HepG2 (cell line): Measurements from ENCODE around the gene DICER1. TPM values are rescaled to one million over a fixed set of nuclear protein-coding genes. Genes with fewer than 3 reads are reported as not detected.

Experiments
- ATAC-seq: fragments of 200-7000 bp; cut with Tn5 transposase; 3 replicates; pipeline ENCODE4 v1.9.1; 2020; ENCODE audit warnings: mild to moderate bottlenecking, moderate library complexity
- BruUV-seq: library from RNA; stranded (reverse); fragments of 400-500 nt; replicated peaks from 2 replicates; lab custom pipeline; 2021; lab: Mats Ljungman, UMichigan
- CTCF ChIA-PET: fragments of 300-600 bp; formaldehyde crosslinking; extraction: SDS; loops from one replicate; lab custom pipeline; 2021; ENCODE audit warnings: low total read pairs, inconsistent platforms, low intra/inter-chr PET ratio; lab: Yijun Ruan, JAX
- POLR2A ChIA-PET: fragments of 350-600 bp; sonication (Branson Sonifier 250); formaldehyde crosslinking; loops from one replicate; lab custom pipeline; 2020; ENCODE audit warnings: antibody characterized with exemption, inconsistent platforms; lab: Yijun Ruan, JAX
- DNase-seq: peaks from one replicate; pipeline ENCODE4 v3.0.0-alpha.2; 2015; ENCODE audit warnings: low spot score
- FAIRE-seq: peaks from 3 replicates; lab custom pipeline; 2011; peaks lifted over from hg19 to GRCh38; lab: Jason Lieb, UNC
- H2AFZ ChIP-seq: one replicate; pipeline ENCODE4 v1.6.1; 2011; ENCODE audit warnings: low read length, inconsistent platforms
- H3K27ac ChIP-seq: fragments of 300-600 bp; 3 replicates; pipeline ENCODE4 v1.8.0; 2011; ENCODE audit warnings: mixed run types, mild to moderate bottlenecking, mixed read lengths, low read length, inconsistent platforms; ENCODE audit not compliant: insufficient read depth; ENCODE audit errors: extremely low read length
- H3K27me3 ChIP-seq, 2 experiments: fragments of 200-600 bp in 1 of 2; 2 replicates in 1 of 2; 3 replicates in 1 of 2; pipeline versions ENCODE4 v1.6.0 to v1.8.0; 2011; ENCODE audit warnings: low read length in 2 of 2, mild to moderate bottlenecking in 2 of 2, moderate library complexity in 2 of 2, inconsistent platforms in 1 of 2; ENCODE audit not compliant: insufficient read depth in 2 of 2, control insufficient read depth in 1 of 2
- H3K36me3 ChIP-seq, 2 experiments: fragments of 200-600 bp in 1 of 2; replicated peaks in 1 of 2; 2 replicates in 1 of 2; 3 replicates in 1 of 2; pipeline versions ENCODE4 v1.5.1 to v1.8.0; 2011; ENCODE audit warnings: low read length in 2 of 2, inconsistent platforms in 1 of 2; ENCODE audit not compliant: insufficient read depth in 2 of 2, control insufficient read depth in 1 of 2
- H3K4me1 ChIP-seq: 2 replicates; pipeline ENCODE4 v1.5.1; 2012; ENCODE audit warnings: low read length, inconsistent platforms; ENCODE audit not compliant: insufficient read depth
- H3K4me2 ChIP-seq: 2 replicates; pipeline ENCODE4 v1.6.0; 2011; ENCODE audit warnings: low read depth, low read length, inconsistent platforms
- H3K4me3 ChIP-seq, 3 experiments: fragments of 200-600 bp in 1 of 3; sonication (generic), shearing (Covaris generic) in 1 of 3; replicated peaks in 1 of 3; 2 replicates each; pipeline ENCODE4 v1.5.1; 2011 to 2016; ENCODE audit warnings: low read length in 3 of 3, inconsistent platforms in 2 of 3, low read depth in 2 of 3, mild to moderate bottlenecking in 2 of 3, control low read depth in 1 of 3, mixed read lengths in 1 of 3; ENCODE audit not compliant: insufficient read depth in 1 of 3
- H3K79me2 ChIP-seq: one replicate; pipeline ENCODE4 v1.6.1; 2011; ENCODE audit warnings: low read length, inconsistent platforms; ENCODE audit not compliant: insufficient read depth
- H3K9ac ChIP-seq: 2 replicates; pipeline ENCODE4 v1.6.0; 2011; ENCODE audit warnings: mild to moderate bottlenecking, low read depth, low read length, inconsistent platforms; ENCODE audit not compliant: insufficient read depth
- H3K9me3 ChIP-seq: 2 replicates; pipeline ENCODE4 v1.5.1; 2012; ENCODE audit warnings: mild to moderate bottlenecking, low read length
- H4K20me1 ChIP-seq: 2 replicates; pipeline ENCODE4 v1.6.0; 2011; ENCODE audit warnings: inconsistent platforms, mild to moderate bottlenecking, low read length, moderate library complexity; ENCODE audit not compliant: insufficient read depth
- BCLAF1 ChIP-seq: fragments of 450-650 bp; IDR thresholded peaks from 2 replicates; pipeline ENCODE4 v1.6.1; 2017; ENCODE audit warnings: mild to moderate bottlenecking
- EEA1 ChIP-seq: sonication (generic); formaldehyde crosslinking; IDR thresholded peaks from 2 replicates; pipeline ENCODE4 v1.5.1; 2020; ENCODE audit warnings: mild to moderate bottlenecking, missing genetic modification reagents, borderline replicate concordance
- ELF3 ChIP-seq: IDR thresholded peaks from 2 replicates; pipeline ENCODE4 v1.6.1; 2016; ENCODE audit warnings: missing genetic modification reagents, missing compliant biosample characterization
- FOSL2 ChIP-seq: sonication (generic); formaldehyde crosslinking; IDR thresholded peaks from 2 replicates; pipeline ENCODE4 v1.4.0; 2020; ENCODE audit warnings: missing genetic modification reagents
- KLF16 ChIP-seq, 2 experiments: sonication (generic) in 1 of 2; formaldehyde crosslinking in 1 of 2; IDR thresholded peaks; 2 replicates each; pipeline versions ENCODE4 v1.6.1 to v1.8.0; 2016 to 2023; ENCODE audit warnings: missing genetic modification reagents in 2 of 2, missing compliant biosample characterization in 1 of 2
- SALL2 ChIP-seq: sonication (generic); formaldehyde crosslinking; IDR thresholded peaks from 2 replicates; pipeline ENCODE4 v1.8.1; 2023; ENCODE audit warnings: mild to moderate bottlenecking, missing genetic modification reagents, inconsistent platforms
- SPEN ChIP-seq: sonication (generic); formaldehyde crosslinking; IDR thresholded peaks from 2 replicates; pipeline ENCODE4 v1.5.1; 2020; ENCODE audit warnings: low read depth, mild to moderate bottlenecking, missing genetic modification reagents
- TEAD3 ChIP-seq: optimal IDR thresholded peaks from 2 replicates; pipeline ENCODE3; 2016; ENCODE audit warnings: borderline replicate concordance
- ZHX2 ChIP-seq, 2 experiments: sonication (generic) in 1 of 2; formaldehyde crosslinking in 1 of 2; IDR thresholded peaks; 2 replicates each; pipeline versions ENCODE4 v1.6.1 to v1.9.0; 2014 to 2022; ENCODE audit warnings: antibody characterized with exemption in 1 of 2, borderline replicate concordance in 1 of 2, inconsistent platforms in 1 of 2, low read depth in 1 of 2, missing genetic modification reagents in 1 of 2
- ZNF234 ChIP-seq: sonication (generic); formaldehyde crosslinking; conservative IDR thresholded peaks from 2 replicates; pipeline ENCODE4 v1.5.1; 2020; ENCODE audit warnings: mild to moderate bottlenecking, missing genetic modification reagents
- ZNF251 ChIP-seq: sonication (generic); formaldehyde crosslinking; IDR thresholded peaks from 2 replicates; pipeline ENCODE4 v1.9.0; 2021; ENCODE audit warnings: mild to moderate bottlenecking, missing genetic modification reagents
- ZNF512B ChIP-seq: sonication (generic); formaldehyde crosslinking; IDR thresholded peaks from 2 replicates; pipeline ENCODE4 v1.5.1; 2020; ENCODE audit warnings: missing genetic modification reagents, mild to moderate bottlenecking, borderline replicate concordance
- WGBS: methylation state at CpG from one replicate; pipeline ENCODE4 v1.1.6; 2017; ENCODE audit warnings: low lambda C conversion rate; 5-methylcytosine and 5-hydroxymethylcytosine counted together
- in situ Hi-C: cut with HindIII; loops from 2 replicates; pipeline ENCODE4 v1.10.0; 2017; ENCODE audit warnings: low pct_unique_long_range_greater_than_20kb; ENCODE audit not compliant: extremely low pct_ligation_motif_present
- intact Hi-C: fragments of 100-400 bp; cut with micrococcal nuclease; formaldehyde crosslinking; loops from one replicate; pipeline ENCODE4 v1.10.0; 2022; ENCODE audit not compliant: unreplicated experiment
- polyA plus RNA-seq, 8 experiments: library from polyadenylated mRNA; depleted of rRNA in 3 of 8; stranded (reverse) in 7 of 8; unstranded in 1 of 8; fragments of >200 nt; fragmentation: Illumina TruSeq in 4 of 8; extraction: Trizol in 4 of 8; gene quantifications; 2 replicates each; pipeline versions ENCODE4 v1.2.1 to v1.2.3, GENCODE V29; 2011 to 2016; ENCODE audit warnings: low read depth in 4 of 8, missing spikeins in 1 of 8, mixed read lengths in 1 of 8; ENCODE audit not compliant: insufficient read depth in 1 of 8
- total RNA-seq, 5 experiments: library from RNA; depleted of rRNA; stranded (reverse); fragments of >200 nt; fragmentation: Illumina TruSeq; extraction: Trizol; gene quantifications; 2 replicates each; pipeline ENCODE4 v1.2.3, GENCODE V29; 2016; ENCODE audit warnings: low read depth in 1 of 5

The DICER1 gene
- total and polyA plus RNA-seq, 2 of the 13 experiments (the other 11 are each of a cell fraction or from before 2014, with no cell fraction given) = 31.8 to 61.9 TPM

- TF ChIP-seq ZHX2 (IDR thresholded peaks at IDR 0.05; ENCODE audit: low read depth) (no peak), ZHX2 (CRISPR knock-in tag; IDR thresholded peaks at IDR 0.05; ENCODE audit: borderline replicate concordance) (no peak), KLF16 (CRISPR knock-in tag; IDR thresholded peaks at IDR 0.05) (no peak), ELF3 (CRISPR knock-in tag) (no peak), FOSL2 (no peak)
Observed at GRCh38 chr14:95087619-95088018, 69.7 kb downstream of the DICER1 start (continued).

GRCh38 chr14:95085321-95085720 is 72.0 kb downstream of the DICER1 start:
- Histone ChIP-seq H3K36me3 (peaks cover 0 to 30% of the 10 kb centered on the region in 2 experiments; a peak in 2 of 5 replicates), H4K20me1 (no peaks in the 10 kb centered on the region), H3K9ac (no peak overlapping the region), H3K27ac (no peak overlapping the region), H3K27me3 (no peaks in the 10 kb centered on the region), H3K79me2 (no peaks in the 10 kb centered on the region), H3K4me1 (peaks cover 26% of the 10 kb centered on the region), H3K9me3 (no peaks in the 10 kb centered on the region), H3K4me2 (no peak overlapping the region), H3K4me3 (no peak overlapping the region), H2AFZ (no peak overlapping the region)
- DNase-seq (no peak), FAIRE-seq (no peak), ATAC-seq (no peak)
- POLR2A ChIA-PET = no interaction called here
- in situ Hi-C loops = no loop called here
- CTCF ChIA-PET = no interaction called here
- BruUV-seq = no TSS peak
- 96% methylated on average over 5 of the region's 5 CpGs for WGBS
- intact Hi-C loops = no loop called here
- no peak for TF ChIP-seq BCLAF1
- TF ChIP-seq EEA1 (CRISPR knock-in tag) = no peak
- no peak for TF ChIP-seq ZNF251 (CRISPR knock-in tag)
- no peak for TF ChIP-seq TEAD3
- no peak for TF ChIP-seq ZNF512B (CRISPR knock-in tag)
- no peak for TF ChIP-seq SPEN (CRISPR knock-in tag)
- no peak for TF ChIP-seq ZNF234 (CRISPR knock-in tag)
- TF ChIP-seq SALL2 = no peak
